C4-2B (cell line): ENCODE results near the gene SPATA13.

Source experiments
- ZFX ChIP-seq: fragments of 450-650 bp; IDR thresholded peaks from 2 replicates; pipeline ENCODE4 v1.6.1; 2017
- TF ChIP-seq, protein P1 (sequence below): fragments of 450-650 bp; conservative IDR thresholded peaks from 2 replicates; pipeline ENCODE4 v1.5.1; 2017; ENCODE audit warnings: mild to moderate bottlenecking

DNA sequence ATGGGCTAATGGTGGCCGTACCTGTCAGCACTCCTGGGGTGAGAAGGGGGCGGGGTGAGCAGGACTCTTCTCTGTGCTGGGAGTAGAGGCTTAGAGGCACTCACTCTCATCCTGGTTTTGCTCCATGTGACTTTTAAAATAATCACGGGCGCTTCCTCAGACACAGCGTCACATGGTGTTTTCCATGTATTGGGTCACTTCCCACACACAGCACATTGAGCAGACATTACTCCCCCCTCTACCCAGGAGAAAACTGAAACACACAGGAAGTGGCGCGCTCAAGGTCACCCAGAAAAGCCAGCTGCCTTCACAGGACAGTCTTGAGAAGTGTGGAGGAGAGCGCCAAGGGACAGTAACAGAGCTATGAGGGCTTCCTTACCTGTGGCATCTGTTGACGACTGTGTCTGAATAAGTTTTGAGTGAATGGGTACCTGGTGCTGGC is 23.2 kb downstream of the SPATA13 start:
- TF ChIP-seq, protein P1, sequence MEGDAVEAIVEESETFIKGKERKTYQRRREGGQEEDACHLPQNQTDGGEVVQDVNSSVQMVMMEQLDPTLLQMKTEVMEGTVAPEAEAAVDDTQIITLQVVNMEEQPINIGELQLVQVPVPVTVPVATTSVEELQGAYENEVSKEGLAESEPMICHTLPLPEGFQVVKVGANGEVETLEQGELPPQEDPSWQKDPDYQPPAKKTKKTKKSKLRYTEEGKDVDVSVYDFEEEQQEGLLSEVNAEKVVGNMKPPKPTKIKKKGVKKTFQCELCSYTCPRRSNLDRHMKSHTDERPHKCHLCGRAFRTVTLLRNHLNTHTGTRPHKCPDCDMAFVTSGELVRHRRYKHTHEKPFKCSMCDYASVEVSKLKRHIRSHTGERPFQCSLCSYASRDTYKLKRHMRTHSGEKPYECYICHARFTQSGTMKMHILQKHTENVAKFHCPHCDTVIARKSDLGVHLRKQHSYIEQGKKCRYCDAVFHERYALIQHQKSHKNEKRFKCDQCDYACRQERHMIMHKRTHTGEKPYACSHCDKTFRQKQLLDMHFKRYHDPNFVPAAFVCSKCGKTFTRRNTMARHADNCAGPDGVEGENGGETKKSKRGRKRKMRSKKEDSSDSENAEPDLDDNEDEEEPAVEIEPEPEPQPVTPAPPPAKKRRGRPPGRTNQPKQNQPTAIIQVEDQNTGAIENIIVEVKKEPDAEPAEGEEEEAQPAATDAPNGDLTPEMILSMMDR = no peak
- TF ChIP-seq ZFX = no peak
